ENCODE results near the gene ESCO1. TPM values are rescaled to one million over a fixed set of nuclear protein-coding genes. Genes with fewer than 3 reads are reported as not detected.

ESCO1 gene
- total and polyA plus RNA-seq, 2 experiments from 2014 or later: 50.4 to 56.8 TPM

GRCh38 chr18:21559195-21559594 lies 41.3 kb downstream of the ESCO1 start (continued):
- TF ChIP-seq EZH2 (IDR thresholded peaks at IDR 0.05; ENCODE audit: low read depth, unreplicated experiment) (no peak), NANOG (IDR thresholded peaks at IDR 0.05; ENCODE audit: borderline replicate concordance) (no peak)

DNA sequence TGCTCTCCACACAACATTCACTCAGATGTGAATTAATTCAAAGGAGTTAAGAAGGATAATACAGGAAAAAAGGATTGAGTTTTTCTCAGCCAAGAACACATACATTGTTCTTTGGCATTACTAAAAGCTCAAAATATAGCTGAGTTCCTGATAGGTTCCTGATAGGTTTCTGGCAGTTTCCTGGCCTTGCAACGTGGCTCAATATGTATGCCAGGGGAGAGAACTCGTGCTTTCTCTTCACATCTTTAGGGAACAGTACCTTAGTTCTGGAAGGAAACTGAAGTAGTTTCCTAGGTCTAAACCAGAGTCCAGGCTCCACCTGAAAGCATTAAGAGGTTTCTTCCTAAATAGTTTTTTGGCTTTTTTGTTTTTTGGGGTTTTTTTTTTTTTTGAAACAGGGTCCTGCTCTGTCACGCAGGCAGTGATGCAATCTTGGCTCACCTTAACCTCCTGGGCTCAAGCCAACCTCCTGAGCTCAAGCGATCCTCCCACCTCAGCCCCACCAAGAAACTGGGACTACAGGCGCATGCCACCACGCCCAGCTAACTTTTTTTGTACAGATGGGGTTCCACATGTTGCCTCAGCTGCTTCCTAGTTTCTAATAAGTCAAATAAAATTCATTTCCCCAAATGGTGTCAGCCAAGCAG lies 42.8 kb downstream of the ESCO1 start:
- H2AFZ ChIP-seq: no peak overlapping the region
- H3K4me1 ChIP-seq (ENCODE audit: insufficient read depth): no peaks in the 10 kb centered on the region
- no peak overlapping the region for H3K4me2 ChIP-seq
- H3K9me2 ChIP-seq (ENCODE audit: insufficient read depth): no peaks in the 10 kb centered on the region
- H3K79me2 ChIP-seq (replicated peaks; ENCODE audit: insufficient read depth): 0 out of 2 replicates have a peak, but pooled peaks cover 3% of the 10 kb centered on the region
- H3K27me3 Mint-ChIP-seq (ENCODE audit: insufficient read depth, low read depth, poor library complexity): peaks cover 2% of the 10 kb centered on the region
- DNase-seq (ENCODE audit: low spot score): peak; percentile 6
- no peaks in the 10 kb centered on the region for H3K4me1 Mint-ChIP-seq
- H3K27ac Mint-ChIP-seq: peak overlapping the region; percentile 81
- peak overlapping the region; percentile 70; the same call in 1 of the 2 replicates for H3K27ac ChIP-seq (ENCODE audit: low read depth)
- no peaks in the 10 kb centered on the region for H3F3A ChIP-seq (replicated peaks; ENCODE audit: low read depth)
- no peak for ATAC-seq
- H3K36me3 ChIP-seq (ENCODE audit: insufficient read depth): peaks cover 6% of the 10 kb centered on the region; the same call in 1 of the 2 replicates
- peaks cover 34% of the 10 kb centered on the region; the same call in 2 of the 3 replicates for H3K36me3 Mint-ChIP-seq (ENCODE audit: low read depth)
- no peaks in the 10 kb centered on the region for H3K9me3 Mint-ChIP-seq
- H3K4me3 Mint-ChIP-seq: no peak overlapping the region
- no peak overlapping the region for H3K4me3 ChIP-seq
- no peaks in the 10 kb centered on the region for H4K20me1 ChIP-seq (replicated peaks; ENCODE audit: insufficient read depth)
- H3K27me3 ChIP-seq (ENCODE audit: insufficient read depth): no peaks in the 10 kb centered on the region
- TF ChIP-seq EZH2 (IDR thresholded peaks at IDR 0.05; ENCODE audit: low read depth, unreplicated experiment) (no peak), NANOG (IDR thresholded peaks at IDR 0.05; ENCODE audit: borderline replicate concordance) (no peak), EZH2phosphoT487 (IDR thresholded peaks at IDR 0.05; ENCODE audit: unreplicated experiment) (no peak), CREB1 (CRISPR knock-in tag; IDR thresholded peaks at IDR 0.05; ENCODE audit: low read depth) (no peak), POLR2AphosphoS5 (IDR thresholded peaks at IDR 0.05; ENCODE audit: low read depth) (no peak), REST (IDR thresholded peaks at IDR 0.05; ENCODE audit: unreplicated experiment) (no peak), STAT1 (IDR thresholded peaks at IDR 0.05; ENCODE audit: unreplicated experiment) (no peak), ZNF331 (CRISPR knock-in tag; IDR thresholded peaks at IDR 0.05; ENCODE audit: low read depth) (no peak), ZNF114 (CRISPR knock-in tag; IDR thresholded peaks at IDR 0.05) (no peak), ZNF462 (CRISPR knock-in tag; IDR thresholded peaks at IDR 0.05) (no peak), CTCF (conservative IDR thresholded peaks at IDR 0.05; ENCODE audit: low read depth in 2 of 2) (no peak)
- TF ChIP-seq, protein P1, sequence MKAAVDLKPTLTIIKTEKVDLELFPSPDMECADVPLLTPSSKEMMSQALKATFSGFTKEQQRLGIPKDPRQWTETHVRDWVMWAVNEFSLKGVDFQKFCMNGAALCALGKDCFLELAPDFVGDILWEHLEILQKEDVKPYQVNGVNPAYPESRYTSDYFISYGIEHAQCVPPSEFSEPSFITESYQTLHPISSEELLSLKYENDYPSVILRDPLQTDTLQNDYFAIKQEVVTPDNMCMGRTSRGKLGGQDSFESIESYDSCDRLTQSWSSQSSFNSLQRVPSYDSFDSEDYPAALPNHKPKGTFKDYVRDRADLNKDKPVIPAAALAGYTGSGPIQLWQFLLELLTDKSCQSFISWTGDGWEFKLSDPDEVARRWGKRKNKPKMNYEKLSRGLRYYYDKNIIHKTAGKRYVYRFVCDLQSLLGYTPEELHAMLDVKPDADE (IDR thresholded peaks at IDR 0.05): no peak

All from GM23338 (cell line).